Raji (cell line): Measurements from ENCODE around the gene SLC16A2.

Experiments
- POLR2A ChIP-seq: IDR thresholded peaks from 2 replicates; pipeline ENCODE4 v1.6.1; 2011; ENCODE audit warnings: low read depth, low read length, control low read depth; ENCODE audit not compliant: insufficient read depth

The SLC16A2 gene

DNA sequence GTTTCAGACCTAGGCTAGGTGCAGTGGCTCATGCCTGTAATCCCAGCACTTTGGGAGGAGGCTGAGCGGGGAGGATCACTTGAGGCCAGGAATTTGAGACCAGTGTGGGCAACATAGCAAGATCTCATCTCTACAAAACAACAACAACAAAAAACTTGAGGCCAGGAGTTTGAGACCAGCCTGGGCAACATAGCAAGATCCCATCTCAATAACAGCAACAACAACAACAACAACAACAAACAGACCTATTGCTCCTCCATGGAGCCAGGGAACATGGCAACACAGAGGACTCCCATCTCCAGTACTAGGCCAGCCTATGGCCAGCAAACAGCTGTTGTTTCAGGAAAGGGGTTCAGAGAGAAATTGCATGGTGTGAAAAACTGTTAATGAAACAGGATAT lies 43.4 kb downstream of the SLC16A2 start:
- no peak for TF ChIP-seq POLR2A

DNA sequence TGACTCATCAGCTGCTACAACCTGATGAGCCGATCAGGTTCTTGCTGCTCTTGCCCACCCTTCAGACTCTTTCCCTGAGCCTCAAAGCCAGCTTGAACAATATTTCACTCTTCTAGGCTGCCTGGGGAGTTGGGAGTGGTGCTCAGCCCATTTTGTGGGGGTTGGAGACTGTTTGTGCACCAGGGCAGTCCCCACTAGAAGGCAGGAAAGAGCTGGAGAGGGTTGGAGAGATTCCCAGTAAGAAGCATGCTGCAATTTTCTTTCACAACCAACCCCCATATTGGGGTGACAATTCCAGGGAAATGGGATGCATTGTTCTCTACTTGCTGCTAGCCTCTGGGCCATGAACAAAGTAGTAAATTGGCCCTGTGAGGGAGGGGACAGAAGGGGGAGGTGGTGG lies 44.1 kb downstream of the SLC16A2 start:
- TF ChIP-seq POLR2A = no peak

DNA sequence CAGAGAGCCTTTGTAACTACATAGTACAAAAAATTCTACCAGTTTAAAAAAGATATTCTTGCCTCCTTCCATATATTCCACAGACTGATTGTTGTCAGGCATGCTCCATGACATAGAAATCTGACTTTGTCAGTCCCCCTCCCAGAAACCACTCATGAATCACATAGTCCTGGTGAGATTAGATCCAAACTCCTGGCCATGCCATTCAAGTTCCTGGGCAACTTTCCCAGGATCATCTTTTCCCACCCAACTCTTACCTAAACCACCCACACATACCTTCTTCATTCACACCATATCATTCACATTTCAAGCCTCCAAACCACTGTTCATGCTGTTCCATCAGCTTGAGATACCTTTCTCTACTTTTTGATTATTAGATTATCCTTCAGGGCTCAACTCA lies 46.4 kb downstream of the SLC16A2 start:
- TF ChIP-seq POLR2A = no peak

DNA sequence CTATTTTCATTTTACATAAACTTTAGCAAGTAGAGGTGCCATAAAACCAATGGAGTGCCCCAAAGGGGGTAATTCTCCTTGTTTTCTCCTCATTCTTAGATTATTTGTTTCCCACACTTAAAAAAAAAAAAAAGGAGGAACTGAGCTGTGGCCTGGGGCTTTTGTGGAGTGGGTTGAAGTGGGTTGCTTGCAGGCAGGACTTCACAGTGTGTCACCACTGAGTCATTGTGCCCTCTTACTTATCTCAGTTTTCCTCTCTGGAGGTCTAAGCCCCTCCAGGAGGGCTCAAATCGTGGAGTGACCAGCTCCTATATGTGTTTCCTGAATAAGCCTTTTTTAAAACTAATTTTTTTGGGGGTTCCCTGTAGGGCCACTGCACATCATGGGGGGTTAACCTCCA lies 69.0 kb downstream of the SLC16A2 start:
- TF ChIP-seq POLR2A = no peak

DNA sequence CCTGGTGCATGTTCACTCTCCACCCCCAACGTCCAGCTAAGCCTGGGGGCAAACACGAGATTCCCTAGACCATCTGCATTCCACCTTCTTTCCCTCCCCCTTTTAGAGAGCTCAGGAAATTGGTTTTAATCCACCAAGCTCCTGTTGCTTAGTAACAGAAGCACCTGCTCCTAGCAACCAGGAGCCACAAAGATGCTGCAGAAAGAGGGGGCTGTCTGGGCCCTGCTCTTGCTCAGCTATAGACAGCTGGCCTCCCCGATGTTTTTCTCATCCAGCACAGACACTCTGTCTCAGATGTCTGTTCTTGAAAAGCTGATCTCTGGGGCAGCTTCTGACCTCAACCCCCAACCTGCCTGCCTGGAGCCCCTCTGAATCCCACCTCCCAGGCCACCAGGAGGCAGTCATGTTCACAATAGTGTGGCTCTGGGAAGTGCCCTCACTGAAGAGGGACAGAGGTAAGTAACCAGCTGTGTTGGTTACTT lies 71.5 kb downstream of the SLC16A2 start:
- TF ChIP-seq POLR2A = no peak

DNA sequence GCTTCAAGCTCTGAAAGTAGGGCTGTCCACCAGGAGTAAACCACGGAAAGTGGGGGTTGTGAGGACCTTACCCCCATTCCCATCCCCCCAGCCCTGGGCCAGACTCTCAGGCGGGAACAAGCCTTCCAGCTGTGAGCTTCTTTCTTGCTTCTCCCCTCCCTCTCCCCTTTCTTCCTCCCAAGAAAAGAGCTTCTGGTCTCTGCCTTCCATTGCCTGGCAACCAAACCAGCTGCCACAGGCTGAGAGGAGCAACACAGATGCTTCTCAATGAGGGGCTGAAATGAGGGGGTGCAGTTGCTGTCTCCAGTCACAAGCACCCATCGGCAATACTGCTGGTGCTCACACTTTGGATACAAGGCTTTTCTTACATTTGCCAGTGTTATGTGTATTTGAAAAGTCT lies 72.5 kb downstream of the SLC16A2 start:
- TF ChIP-seq POLR2A = no peak

DNA sequence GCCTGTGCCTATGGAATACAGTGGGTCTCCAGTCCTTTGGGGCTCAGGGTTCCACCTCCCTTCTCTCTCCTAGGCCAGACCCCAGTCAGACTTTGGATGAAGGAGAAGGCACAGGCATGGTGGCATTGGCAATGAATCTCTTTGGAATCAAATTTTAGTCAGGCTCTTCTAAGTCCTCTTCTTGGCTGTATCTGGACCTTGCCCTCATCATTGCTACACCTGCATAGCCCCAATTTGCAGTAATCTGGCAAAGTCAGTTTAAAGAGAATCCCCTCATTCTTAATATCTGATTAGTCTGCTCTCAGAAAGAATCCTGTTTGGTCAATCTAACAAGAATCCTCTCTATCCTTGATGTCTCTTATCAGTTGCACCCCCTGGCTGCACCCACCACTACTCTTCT lies 77.6 kb downstream of the SLC16A2 start:
- no peak for TF ChIP-seq POLR2A

DNA sequence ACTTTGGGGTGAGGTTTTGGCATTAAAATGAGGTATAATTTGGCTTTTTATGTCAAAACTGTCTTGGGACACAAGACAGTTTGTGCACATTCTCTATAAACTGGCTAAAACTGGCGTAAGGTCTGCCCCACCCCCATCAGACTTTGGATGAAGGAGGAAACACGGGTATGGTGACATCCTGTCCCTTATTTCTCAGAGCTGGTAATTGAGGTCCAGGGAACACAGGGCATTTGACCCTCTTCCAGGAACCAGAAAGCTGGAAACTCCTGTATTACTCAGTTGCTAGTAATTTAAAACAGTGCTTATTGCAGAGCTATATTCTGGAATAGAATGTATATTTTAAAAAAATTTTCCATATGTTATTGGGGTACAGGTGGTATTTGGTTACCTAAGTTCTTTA lies 78.8 kb downstream of the SLC16A2 start:
- no peak for TF ChIP-seq POLR2A

DNA sequence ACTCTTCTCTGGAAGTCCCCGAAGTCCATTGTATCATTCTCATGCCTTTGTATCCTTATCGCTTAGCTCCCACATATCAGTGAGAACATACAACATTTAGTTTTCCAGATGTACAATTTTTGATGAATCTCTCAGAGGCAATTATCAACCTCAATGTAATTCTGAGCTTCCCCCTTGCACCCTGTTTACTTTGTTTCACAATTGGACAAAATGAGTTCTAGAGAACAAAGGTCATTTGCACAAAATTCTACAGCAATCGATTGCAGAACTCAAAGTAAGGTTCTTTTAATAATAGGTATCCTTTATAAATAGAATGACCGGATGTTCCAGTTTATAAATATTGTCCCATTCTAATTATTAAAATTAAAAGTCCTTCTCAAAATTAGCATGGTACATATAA lies 79.3 kb downstream of the SLC16A2 start:
- no peak for TF ChIP-seq POLR2A

DNA sequence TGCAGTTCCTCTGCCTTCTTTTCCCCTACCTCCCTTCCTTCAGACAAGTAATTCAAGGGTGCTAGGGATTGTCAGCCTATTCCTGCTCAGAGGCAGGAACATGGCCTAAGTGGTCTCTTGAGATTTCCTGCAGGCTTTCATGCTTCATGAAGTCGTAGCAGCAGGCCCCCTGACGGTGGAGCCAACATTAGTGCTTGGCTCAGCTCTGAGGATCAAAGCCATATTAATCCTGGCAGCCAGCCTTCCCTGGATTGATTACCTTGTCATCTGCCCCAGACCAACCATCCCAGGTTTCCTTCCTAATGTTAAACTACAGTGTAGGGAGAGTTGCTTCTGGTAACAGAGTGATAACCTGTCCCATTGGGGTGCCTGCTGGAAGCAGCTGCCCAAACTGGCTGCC lies 84.1 kb downstream of the SLC16A2 start:
- no peak for TF ChIP-seq POLR2A

DNA sequence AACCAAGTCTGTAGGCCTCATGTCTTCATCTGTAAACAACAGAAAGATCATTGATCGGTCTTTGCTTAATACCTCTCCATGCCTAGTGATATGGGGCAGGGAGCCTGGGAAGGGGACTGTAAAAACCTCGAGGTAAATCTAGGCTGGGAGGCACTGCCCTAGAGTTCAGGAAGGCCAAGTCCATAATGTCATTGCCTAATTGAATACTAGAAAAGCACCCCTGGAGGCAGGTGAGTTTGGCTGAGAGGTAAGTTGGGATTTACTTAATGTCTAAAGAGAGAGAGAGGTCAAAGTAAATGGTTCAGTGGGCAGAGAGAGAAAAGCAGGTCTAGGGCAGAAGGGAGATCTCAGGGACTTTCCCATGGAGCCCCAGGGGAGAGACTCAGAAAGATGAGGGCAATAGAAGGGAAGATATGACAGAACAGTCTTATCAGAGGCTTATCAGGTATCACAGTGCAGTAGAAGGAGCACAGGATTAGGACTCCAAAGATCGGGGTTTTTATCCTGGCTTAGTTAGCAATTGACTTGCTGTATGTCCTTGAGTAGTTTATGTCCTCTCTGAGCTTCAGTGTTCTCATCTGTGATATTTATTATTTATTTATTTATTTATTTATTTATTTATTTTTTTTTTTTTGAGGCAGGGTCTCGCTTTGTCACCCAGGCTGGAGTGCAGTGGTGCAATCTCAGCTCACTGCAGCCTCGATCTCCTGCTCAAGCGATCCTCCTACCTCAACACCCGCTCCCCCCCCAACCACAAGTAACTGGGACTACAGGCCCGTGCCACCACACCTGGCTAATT lies 85.2 kb downstream of the SLC16A2 start:
- no peak for TF ChIP-seq POLR2A

DNA sequence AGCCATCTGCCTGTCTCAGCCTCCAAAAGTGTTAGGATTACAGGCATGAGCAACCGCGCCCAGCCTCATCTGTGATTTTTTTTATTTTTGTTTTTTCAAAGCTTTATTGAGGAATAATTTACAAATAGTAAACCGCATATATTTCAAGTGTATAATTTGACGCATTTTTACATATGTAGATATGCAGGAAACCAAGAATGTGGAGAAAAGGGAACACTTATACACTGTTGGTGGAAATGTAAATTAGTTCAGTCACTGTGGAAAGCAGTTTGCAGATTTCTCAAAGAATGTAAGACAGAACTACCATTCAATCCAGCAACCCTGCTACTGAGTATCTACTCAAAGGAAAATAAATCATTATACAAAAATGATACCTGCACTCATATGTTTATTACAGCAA lies 85.9 kb downstream of the SLC16A2 start:
- no peak for TF ChIP-seq POLR2A

DNA sequence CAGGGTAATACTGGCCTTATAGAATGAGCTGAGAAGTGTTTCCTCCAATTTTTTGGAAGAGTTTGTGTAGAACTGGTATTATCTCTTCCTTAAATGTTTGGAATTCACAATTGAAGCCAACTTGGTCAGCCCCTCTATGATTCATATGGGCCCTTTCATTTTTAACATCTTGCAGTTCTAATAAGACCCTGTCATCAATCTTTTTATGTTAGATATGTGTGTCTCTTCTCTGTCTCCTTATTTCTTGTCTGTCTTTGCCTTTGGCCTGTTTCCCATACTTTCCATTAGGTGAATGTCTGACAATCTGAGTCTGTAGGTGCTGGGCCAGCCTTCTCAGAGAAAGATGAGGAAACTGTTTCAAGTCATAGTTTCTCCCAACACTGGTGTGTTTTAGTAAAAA lies 88.7 kb downstream of the SLC16A2 start:
- TF ChIP-seq POLR2A = no peak

DNA sequence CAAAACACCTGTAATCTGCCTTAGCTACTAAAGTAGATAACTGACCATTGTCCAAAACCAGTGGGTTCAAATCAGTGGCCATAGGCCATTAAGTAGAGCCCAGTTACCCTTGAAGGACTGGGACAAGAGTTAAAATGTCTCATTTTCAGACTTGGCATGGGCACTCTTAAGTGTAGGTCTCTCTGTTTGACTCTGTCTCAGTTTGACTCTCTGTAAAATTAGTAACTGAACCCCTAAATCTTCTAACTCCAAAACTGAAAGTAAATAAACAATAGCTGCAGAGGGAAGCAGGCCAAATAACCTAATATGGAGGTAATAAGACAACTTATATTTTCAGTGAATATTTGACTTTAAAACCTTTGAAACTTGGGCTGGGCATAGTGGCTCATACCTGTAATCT lies 89.1 kb downstream of the SLC16A2 start:
- no peak for TF ChIP-seq POLR2A

DNA sequence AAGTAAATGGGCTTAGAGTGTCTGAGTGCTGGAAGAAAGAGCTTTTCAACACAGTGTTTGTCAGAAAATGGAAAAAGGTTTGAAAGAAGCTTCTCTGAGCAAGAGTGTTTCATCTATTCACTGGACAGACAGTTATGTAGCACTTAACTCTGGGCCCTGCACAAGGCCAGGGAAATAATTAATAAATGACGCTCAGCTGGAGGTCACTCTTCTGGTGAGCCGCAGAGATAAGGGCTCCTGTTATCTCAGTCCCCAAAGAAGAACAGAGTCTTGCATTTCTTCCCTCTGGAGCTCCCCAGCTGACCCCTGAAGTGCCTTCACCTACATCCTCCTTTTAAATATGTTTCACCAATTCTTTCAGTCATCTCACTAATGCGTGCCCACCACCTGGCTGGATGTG lies 90.4 kb downstream of the SLC16A2 start:
- no peak for TF ChIP-seq POLR2A

DNA sequence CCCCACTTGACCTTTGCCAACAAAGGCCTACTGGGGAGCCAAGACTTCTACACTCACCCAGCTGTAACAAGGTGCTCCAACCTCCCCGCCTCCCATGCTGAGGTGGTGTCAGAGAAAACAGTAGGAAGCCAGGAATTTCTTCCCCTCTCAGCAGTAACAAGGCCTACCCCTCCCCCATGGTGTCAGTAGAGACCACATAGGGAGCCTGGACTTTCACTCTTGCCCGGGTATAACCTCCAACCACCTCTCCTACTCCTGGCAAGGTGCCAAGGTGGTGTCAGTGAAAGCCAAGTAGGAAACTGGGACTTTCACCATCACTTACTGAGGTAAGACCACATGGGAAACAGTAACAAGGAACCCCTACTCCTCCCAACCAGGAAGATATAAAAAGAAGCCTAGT lies 93.1 kb downstream of the SLC16A2 start:
- no peak for TF ChIP-seq POLR2A

DNA sequence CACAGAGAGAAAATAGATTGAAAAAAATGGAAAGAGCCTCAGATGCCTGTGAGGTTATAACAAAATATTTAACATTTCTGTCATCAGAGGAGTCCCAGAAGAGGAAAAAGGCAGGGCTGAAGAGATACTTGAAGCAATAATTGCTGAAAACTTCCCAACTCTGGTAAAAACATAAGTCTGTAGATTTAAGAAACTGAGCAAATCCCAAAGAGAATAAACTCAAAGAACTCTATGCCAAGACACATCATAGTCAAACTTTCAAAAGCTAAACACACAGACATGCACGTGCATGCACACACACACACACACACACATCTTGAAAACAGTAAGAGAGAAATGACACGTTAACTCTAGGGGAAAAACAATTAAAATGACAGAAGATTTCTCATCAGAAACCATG lies 94.1 kb downstream of the SLC16A2 start:
- no peak for TF ChIP-seq POLR2A
